Measurements from ENCODE around the gene GARIN3.

GARIN3 gene

DNA sequence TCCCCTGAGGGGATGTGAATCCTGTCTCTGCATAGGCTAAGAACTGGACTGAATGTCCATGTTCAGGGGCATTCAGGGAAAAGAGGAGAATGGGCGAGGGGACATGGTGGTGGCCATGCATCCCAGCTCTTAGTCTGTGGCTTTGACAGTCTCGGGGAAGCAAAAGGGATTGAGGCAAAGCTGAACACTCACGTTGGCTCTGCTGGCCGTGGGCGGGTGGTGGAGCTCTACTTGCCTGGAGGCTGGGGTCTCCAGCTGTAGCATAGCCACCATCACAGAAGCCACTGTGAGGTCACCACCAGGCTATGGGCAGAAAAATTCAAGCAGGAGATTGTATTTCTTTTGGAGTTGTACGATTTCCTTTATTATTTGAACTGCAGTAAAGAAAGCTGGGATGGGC lies 4.1 kb downstream of the GARIN3 start:
- TF ChIP-seq, protein P1, sequence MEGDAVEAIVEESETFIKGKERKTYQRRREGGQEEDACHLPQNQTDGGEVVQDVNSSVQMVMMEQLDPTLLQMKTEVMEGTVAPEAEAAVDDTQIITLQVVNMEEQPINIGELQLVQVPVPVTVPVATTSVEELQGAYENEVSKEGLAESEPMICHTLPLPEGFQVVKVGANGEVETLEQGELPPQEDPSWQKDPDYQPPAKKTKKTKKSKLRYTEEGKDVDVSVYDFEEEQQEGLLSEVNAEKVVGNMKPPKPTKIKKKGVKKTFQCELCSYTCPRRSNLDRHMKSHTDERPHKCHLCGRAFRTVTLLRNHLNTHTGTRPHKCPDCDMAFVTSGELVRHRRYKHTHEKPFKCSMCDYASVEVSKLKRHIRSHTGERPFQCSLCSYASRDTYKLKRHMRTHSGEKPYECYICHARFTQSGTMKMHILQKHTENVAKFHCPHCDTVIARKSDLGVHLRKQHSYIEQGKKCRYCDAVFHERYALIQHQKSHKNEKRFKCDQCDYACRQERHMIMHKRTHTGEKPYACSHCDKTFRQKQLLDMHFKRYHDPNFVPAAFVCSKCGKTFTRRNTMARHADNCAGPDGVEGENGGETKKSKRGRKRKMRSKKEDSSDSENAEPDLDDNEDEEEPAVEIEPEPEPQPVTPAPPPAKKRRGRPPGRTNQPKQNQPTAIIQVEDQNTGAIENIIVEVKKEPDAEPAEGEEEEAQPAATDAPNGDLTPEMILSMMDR (IDR thresholded peaks at IDR 0.05; ENCODE audit: low read depth, low read length): no peak
- Histone ChIP-seq H3K4me3 (ENCODE audit: low read depth, low read length) (no peak overlapping the region), H3K9me3 (ENCODE audit: severe bottlenecking) (no peaks in the 10 kb centered on the region), H3K36me3 (no peaks in the 10 kb centered on the region), H3K27me3 (ENCODE audit: insufficient read depth, low read depth, severe bottlenecking) (no peaks in the 10 kb centered on the region), H3K27ac (no peak overlapping the region)
- DNase-seq: no peak

DNA sequence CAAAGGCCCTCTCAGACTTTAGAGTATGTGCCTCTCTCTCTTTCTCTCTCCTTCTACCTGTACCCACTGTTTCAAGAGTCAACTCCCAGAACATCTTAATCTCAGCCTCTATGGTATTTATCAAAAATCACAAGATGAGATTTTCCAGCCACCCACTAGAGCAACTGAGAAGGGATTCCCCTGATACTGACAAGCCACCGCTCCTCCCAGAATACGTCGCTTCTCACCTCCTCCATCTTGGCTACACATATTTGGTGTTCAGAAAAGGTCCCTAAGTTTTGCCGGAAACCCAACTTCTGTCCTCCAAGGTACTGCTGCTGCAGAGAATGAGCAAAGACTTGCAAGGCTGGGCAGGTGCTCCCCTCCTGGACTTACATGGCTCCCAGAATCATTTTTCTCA lies 6.1 kb downstream of the GARIN3 start:
- H3K27ac ChIP-seq: no peak overlapping the region
- no peak overlapping the region for H3K4me3 ChIP-seq (ENCODE audit: low read depth, low read length)
- no peak for DNase-seq
- no peaks in the 10 kb centered on the region for H3K36me3 ChIP-seq
- TF ChIP-seq, protein P1 (IDR thresholded peaks at IDR 0.05; ENCODE audit: low read depth, low read length): no peak
- no peaks in the 10 kb centered on the region for H3K27me3 ChIP-seq (ENCODE audit: insufficient read depth, low read depth, severe bottlenecking)
- no peaks in the 10 kb centered on the region for H3K9me3 ChIP-seq (ENCODE audit: severe bottlenecking)

DNA sequence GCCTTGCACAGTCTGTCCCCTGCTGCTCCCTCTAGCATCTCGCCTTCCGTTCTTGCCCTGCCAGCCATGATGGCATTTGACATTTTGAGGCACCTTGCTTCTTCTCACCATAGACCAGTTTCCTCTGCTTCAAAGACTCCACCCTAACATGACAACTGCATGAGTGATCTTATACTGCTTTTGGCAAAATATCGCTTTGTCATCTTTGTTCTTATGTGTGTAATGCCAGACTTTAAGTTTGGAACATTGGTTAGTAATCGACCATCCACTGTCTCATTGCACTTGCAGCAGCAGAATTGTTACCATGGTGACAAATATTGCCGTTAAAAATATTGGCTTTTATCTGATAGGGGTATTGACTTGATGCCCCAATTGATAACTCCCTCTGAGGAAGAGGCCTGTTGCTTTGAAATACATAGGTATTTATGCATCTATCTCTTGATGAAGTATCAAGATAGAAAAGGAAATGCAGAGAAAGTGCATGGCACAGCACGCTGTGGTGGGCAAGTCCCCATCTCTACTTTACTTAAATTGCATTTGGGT lies 6.8 kb downstream of the GARIN3 start:
- H3K36me3 ChIP-seq: no peaks in the 10 kb centered on the region
- TF ChIP-seq, protein P1 (IDR thresholded peaks at IDR 0.05; ENCODE audit: low read depth, low read length): no peak
- no peaks in the 10 kb centered on the region for H3K9me3 ChIP-seq (ENCODE audit: severe bottlenecking)
- H3K27me3 ChIP-seq (ENCODE audit: insufficient read depth, low read depth, severe bottlenecking): no peaks in the 10 kb centered on the region
- DNase-seq: no peak
- H3K27ac ChIP-seq: no peak overlapping the region
- H3K4me3 ChIP-seq (ENCODE audit: low read depth, low read length): no peak overlapping the region

DNA sequence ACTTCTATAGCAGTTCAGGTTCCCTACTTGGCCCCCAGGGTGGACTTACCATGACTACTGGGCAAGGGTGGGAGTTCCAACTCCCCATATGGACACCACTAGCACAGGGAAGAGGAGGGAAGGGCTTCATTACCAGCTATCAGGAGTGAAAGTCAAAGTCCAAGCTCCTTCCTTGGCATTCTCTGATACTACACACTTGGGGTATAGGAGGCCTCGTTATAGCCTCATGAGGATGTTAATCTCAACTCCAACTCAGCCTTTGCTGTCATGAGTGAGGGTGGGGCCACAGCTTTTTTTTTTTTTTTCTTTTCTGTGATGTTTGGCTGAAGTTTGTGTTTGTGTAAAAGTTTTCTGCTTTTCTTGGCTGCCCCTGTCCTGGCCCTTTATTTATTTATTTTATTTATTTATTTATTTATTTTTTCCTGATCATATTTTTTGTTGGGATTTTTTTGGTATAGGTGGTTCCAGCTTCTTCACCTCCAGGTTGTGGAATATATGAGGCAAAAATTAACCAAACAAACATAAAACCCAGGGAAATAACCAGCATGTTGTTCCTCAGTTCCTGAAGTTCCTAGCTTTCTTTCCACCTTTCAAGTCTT lies 8.7 kb downstream of the GARIN3 start:
- no peaks in the 10 kb centered on the region for H3K27me3 ChIP-seq (ENCODE audit: insufficient read depth, low read depth, severe bottlenecking)
- no peaks in the 10 kb centered on the region for H3K9me3 ChIP-seq (ENCODE audit: severe bottlenecking)
- H3K4me3 ChIP-seq (ENCODE audit: low read depth, low read length): no peak overlapping the region
- H3K36me3 ChIP-seq: no peaks in the 10 kb centered on the region
- TF ChIP-seq, protein P1 (IDR thresholded peaks at IDR 0.05; ENCODE audit: low read depth, low read length): no peak
- no peak for DNase-seq
- H3K27ac ChIP-seq: no peak overlapping the region

DNA sequence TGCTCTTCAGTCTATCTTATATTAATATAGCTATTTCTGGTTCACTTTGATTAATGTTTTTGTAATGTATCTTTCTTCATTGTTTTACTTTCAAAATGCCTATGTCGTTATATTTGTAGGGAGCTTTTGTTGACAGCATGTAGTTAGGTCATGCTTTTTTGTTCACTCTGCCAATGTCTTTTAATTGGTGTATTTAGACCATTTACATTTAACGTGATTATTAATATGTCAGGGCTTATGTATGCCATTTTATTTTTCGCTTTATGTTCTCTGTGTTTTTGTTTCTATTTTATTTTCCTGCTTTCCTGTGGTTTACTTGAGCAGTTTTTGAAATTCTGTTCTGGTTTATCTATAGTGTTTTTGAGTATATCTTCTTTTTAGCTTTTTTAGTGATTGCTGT lies 10.8 kb downstream of the GARIN3 start:
- no peaks in the 10 kb centered on the region for H3K36me3 ChIP-seq
- H3K4me3 ChIP-seq (ENCODE audit: low read depth, low read length): no peak overlapping the region
- H3K27ac ChIP-seq: no peak overlapping the region
- TF ChIP-seq, protein P1 (IDR thresholded peaks at IDR 0.05; ENCODE audit: low read depth, low read length): no peak
- DNase-seq: no peak
- no peaks in the 10 kb centered on the region for H3K9me3 ChIP-seq (ENCODE audit: severe bottlenecking)
- H3K27me3 ChIP-seq (ENCODE audit: insufficient read depth, low read depth, severe bottlenecking): no peaks in the 10 kb centered on the region

DNA sequence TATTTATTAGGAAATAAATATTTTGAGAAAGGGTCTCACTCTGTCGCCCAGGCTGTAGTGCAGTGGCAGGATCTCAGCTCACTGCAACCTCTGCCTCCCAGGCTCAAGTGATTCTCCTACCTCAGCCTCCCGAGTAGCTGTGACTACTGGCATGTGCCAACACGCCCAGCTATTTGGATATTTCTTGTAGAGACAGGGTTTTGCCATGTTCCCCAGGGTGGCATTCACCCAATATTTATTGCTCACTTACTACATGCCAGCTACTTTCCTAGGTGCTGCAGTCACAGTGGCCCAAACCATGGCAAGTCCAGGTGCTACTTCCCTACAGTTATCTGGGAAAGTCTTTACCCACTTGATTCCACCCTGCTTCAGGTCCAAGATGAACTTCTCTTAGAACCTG lies 15.1 kb downstream of the GARIN3 start:
- no peak overlapping the region for H3K27ac ChIP-seq

More for the DNA sequence above, 15.1 kb downstream of the GARIN3 start:
- Histone ChIP-seq H3K27me3 (ENCODE audit: insufficient read depth, low read depth, severe bottlenecking) (no peaks in the 10 kb centered on the region), H3K9me3 (ENCODE audit: severe bottlenecking) (no peaks in the 10 kb centered on the region), H3K36me3 (no peaks in the 10 kb centered on the region), H3K4me3 (ENCODE audit: low read depth, low read length) (no peak overlapping the region)
- DNase-seq: no peak
- TF ChIP-seq, protein P1 (IDR thresholded peaks at IDR 0.05; ENCODE audit: low read depth, low read length): no peak
